ENCODE results near the gene RPS6KA5.

DNA sequence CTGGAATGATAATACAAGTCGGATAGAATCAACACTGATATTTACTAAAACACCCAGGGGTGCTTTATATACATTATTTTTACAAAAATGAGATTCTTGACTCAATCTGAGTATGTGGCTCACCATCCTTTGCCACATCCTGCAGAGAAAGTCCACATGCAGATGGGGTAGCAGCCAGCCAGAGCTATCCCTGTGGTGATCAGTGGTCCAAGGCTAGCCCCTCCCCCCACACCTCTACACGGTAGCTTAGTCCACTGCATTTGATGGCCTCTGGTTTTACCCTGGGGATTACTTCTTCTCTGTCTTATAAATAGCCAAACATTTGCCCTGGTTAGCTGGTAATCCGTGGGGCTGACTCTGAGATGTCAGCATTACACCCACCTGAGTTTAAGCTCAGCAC, 216.1 kb downstream of the RPS6KA5 start:
- TF ChIP-seq, protein P1, sequence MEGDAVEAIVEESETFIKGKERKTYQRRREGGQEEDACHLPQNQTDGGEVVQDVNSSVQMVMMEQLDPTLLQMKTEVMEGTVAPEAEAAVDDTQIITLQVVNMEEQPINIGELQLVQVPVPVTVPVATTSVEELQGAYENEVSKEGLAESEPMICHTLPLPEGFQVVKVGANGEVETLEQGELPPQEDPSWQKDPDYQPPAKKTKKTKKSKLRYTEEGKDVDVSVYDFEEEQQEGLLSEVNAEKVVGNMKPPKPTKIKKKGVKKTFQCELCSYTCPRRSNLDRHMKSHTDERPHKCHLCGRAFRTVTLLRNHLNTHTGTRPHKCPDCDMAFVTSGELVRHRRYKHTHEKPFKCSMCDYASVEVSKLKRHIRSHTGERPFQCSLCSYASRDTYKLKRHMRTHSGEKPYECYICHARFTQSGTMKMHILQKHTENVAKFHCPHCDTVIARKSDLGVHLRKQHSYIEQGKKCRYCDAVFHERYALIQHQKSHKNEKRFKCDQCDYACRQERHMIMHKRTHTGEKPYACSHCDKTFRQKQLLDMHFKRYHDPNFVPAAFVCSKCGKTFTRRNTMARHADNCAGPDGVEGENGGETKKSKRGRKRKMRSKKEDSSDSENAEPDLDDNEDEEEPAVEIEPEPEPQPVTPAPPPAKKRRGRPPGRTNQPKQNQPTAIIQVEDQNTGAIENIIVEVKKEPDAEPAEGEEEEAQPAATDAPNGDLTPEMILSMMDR (IDR thresholded peaks at IDR 0.05), result no peak
- no peak for TF ChIP-seq POLR2A (IDR thresholded peaks at IDR 0.05)

Measured in uterus (tissue), 2 donors.